HEK293 (cell line): ENCODE data around the gene DOK3.

Source experiments
- CTCF ChIA-PET: fragments of 350-600 bp; formaldehyde crosslinking; extraction: SDS; loops from one replicate; lab custom pipeline; 2021; ENCODE audit warnings: antibody characterized with exemption; lab: Yijun Ruan, JAX
- POLR2A ChIA-PET: fragments of 300-600 bp; formaldehyde crosslinking; extraction: SDS; loops from one replicate; lab custom pipeline; 2020; ENCODE audit warnings: antibody characterized with exemption, inconsistent platforms; lab: Yijun Ruan, JAX
- H3K27ac ChIP-seq: fragments of 200-500 bp; sonication (Bioruptor generic); 2 replicates; pipeline ENCODE4 v1.5.1; 2014; ENCODE audit warnings: low read depth, low read length, control low read depth, inconsistent platforms; ENCODE audit errors: extremely low read depth
- H3K36me3 ChIP-seq, 2 experiments: fragments of 200-500 bp in 1 of 2; sonication (Bioruptor generic) in 1 of 2; 1 replicate in 1 of 2; 2 replicates in 1 of 2; pipeline ENCODE4 v1.5.1; 2014 to 2017; ENCODE audit warnings: inconsistent platforms in 2 of 2, low read length in 2 of 2; ENCODE audit not compliant: control insufficient read depth in 2 of 2, insufficient read depth in 1 of 2
- H3K4me1 ChIP-seq: fragments of 200-500 bp; sonication (Bioruptor generic); 2 replicates; pipeline ENCODE4 v1.5.1; 2014; ENCODE audit warnings: mild to moderate bottlenecking, low read length, inconsistent platforms; ENCODE audit not compliant: control insufficient read depth, insufficient read depth
- H3K4me3 ChIP-seq: 2 replicates; pipeline ENCODE4 v1.5.1; 2011; ENCODE audit warnings: low read depth, mild to moderate bottlenecking, control low read depth, low read length, moderate library complexity
- H3K9me3 ChIP-seq: fragments of 200-500 bp; sonication (Bioruptor generic); 2 replicates; pipeline ENCODE4 v1.5.1; 2014; ENCODE audit warnings: low read depth, low read length, inconsistent platforms; ENCODE audit not compliant: control insufficient read depth, insufficient read depth
- GLIS1 ChIP-seq: fragments of 450-650 bp; formaldehyde crosslinking; IDR thresholded peaks from 2 replicates; pipeline ENCODE4 v1.5.1; 2016; ENCODE audit warnings: missing biosample characterization, missing genetic modification characterization
- PRDM1 ChIP-seq: fragments of 450-650 bp; formaldehyde crosslinking; IDR thresholded peaks from 2 replicates; pipeline ENCODE4; 2016; ENCODE audit warnings: missing biosample characterization, missing genetic modification characterization
- SP7 ChIP-seq: fragments of 450-650 bp; formaldehyde crosslinking; IDR thresholded peaks from 2 replicates; pipeline ENCODE4 v1.5.1; 2016; ENCODE audit warnings: missing biosample characterization, missing genetic modification characterization
- ZBTB48 ChIP-seq: fragments of 450-650 bp; formaldehyde crosslinking; IDR thresholded peaks from 2 replicates; pipeline ENCODE4 v1.5.1; 2016; ENCODE audit warnings: missing biosample characterization, missing genetic modification characterization
- ZEB2 ChIP-seq: fragments of 450-650 bp; formaldehyde crosslinking; IDR thresholded peaks from 2 replicates; pipeline ENCODE4 v1.5.1; 2016; ENCODE audit warnings: missing biosample characterization, missing genetic modification characterization
- ZNF10 ChIP-seq: fragments of 450-650 bp; formaldehyde crosslinking; IDR thresholded peaks from 2 replicates; pipeline ENCODE4 v1.5.1; 2017; ENCODE audit warnings: missing biosample characterization, missing genetic modification characterization
- ZNF132 ChIP-seq: fragments of 450-650 bp; formaldehyde crosslinking; IDR thresholded peaks from 2 replicates; pipeline ENCODE4 v1.5.1; 2017; ENCODE audit warnings: missing biosample characterization, missing genetic modification characterization, borderline replicate concordance
- ZNF518A ChIP-seq: fragments of 450-650 bp; formaldehyde crosslinking; conservative IDR thresholded peaks from 2 replicates; pipeline ENCODE4 v1.5.1; 2016; ENCODE audit warnings: low read depth, missing biosample characterization, missing genetic modification characterization

DOK3 gene

GRCh38 chr5:177552839-177553455, 43.3 kb upstream of the DOK3 start:
- POLR2A ChIA-PET: interaction anchor here (1.1 to 1.2 kb wide), 2 partner anchors 47 to 55 kb away, joined by 3 to 4 read pairs; partner anchors contain the start of genes B4GALT7 and PDLIM7
- CTCF ChIA-PET: interaction anchor here (1.8 kb wide), 1 partner anchor 55 kb away, joined by 5 read pairs; no protein-coding TSS in a partner anchor

GRCh38 chr5:177550122-177550521, 40.5 kb upstream of the DOK3 start:
- TF ChIP-seq ZBTB48 (tag by site-specific recombination): no peak
- TF ChIP-seq ZEB2 (tag by site-specific recombination): no peak
- TF ChIP-seq PRDM1 (tag by site-specific recombination): no peak
- Histone ChIP-seq H3K4me3 (no peak overlapping the region), H3K9me3 (no peaks in the 10 kb centered on the region), H3K27ac (no peak overlapping the region), H3K4me1 (peaks cover 3% of the 10 kb centered on the region; the same call in 1 of the 2 replicates), H3K36me3 (peaks cover 4 to 44% of the 10 kb centered on the region in 2 experiments; a peak in 1 of 3 replicates)
- CTCF ChIA-PET: interaction anchor here (0.6 kb wide), 1 partner anchor 789 kb away, joined by 3 read pairs; no protein-coding TSS in a partner anchor
- POLR2A ChIA-PET: no interaction called here

More at GRCh38 chr5:177552839-177553455, 43.3 kb upstream of the DOK3 start:
- H3K9me3 ChIP-seq: no peaks in the 10 kb centered on the region
- H3K36me3 ChIP-seq: peaks cover 4 to 39% of the 10 kb centered on the region in 2 experiments; a peak in 1 of 3 replicates
- TF ChIP-seq ZNF132 (tag by site-specific recombination) (no peak), SP7 (tag by site-specific recombination) (no peak), ZNF10 (tag by site-specific recombination) (0 out of 2 replicates have a peak, but pooled peaks have one; percentile 47)
- H3K27ac ChIP-seq: no peak overlapping the region
- peak overlapping the region; percentile 97 for H3K4me3 ChIP-seq
- H3K4me1 ChIP-seq: peaks cover 5% of the 10 kb centered on the region; the same call in 1 of the 2 replicates

GRCh38 chr5:177548495-177548894, 38.9 kb upstream of the DOK3 start:
- H3K27ac ChIP-seq: no peak overlapping the region
- CTCF ChIA-PET: interaction anchor here (1.1 to 1.4 kb wide), 2 partner anchors 13 to 34 kb away, joined by 3 read pairs; no protein-coding TSS in a partner anchor

More at GRCh38 chr5:177548495-177548894, 38.9 kb upstream of the DOK3 start:
- peaks cover 3% of the 10 kb centered on the region; the same call in 1 of the 2 replicates for H3K4me1 ChIP-seq
- H3K9me3 ChIP-seq: no peaks in the 10 kb centered on the region
- no peak overlapping the region for H3K4me3 ChIP-seq
- POLR2A ChIA-PET: interaction anchor here (0.5 to 1.4 kb wide), 2 partner anchors 31 to 122 kb away, joined by 3 to 8 read pairs; partner anchors contain the start of gene DDX41
- H3K36me3 ChIP-seq: peaks cover 4 to 49% of the 10 kb centered on the region in 2 experiments; a peak in 1 of 3 replicates
- TF ChIP-seq GLIS1 (tag by site-specific recombination): peak; percentile 53
- TF ChIP-seq ZNF518A (tag by site-specific recombination): no peak
